Endothelial cell of umbilical vein (primary cell): ENCODE measurements around the gene CARD10. TPM values are rescaled to one million over a fixed set of nuclear protein-coding genes. Genes with fewer than 3 reads are reported as not detected.

Experiments
- BruUV-seq: library from RNA; stranded (reverse); fragments of 400-500 nt; replicated peaks from 2 replicates; lab custom pipeline; 2021; lab: Mats Ljungman, UMichigan
- CTCF ChIA-PET: fragments of 300-600, 350-600 bp; sonication (Branson Sonifier 250); formaldehyde crosslinking; loops from one replicate; lab custom pipeline; 2021; ENCODE audit warnings: antibody characterized with exemption, inconsistent platforms; lab: Charles Lee
- POLR2A ChIA-PET: fragments of 300-600, 350-600 bp; sonication (Branson Sonifier 250); formaldehyde crosslinking; loops from one replicate; lab custom pipeline; 2021; ENCODE audit warnings: antibody characterized with exemption, inconsistent platforms; lab: Charles Lee
- DNase-seq: peaks from one replicate; pipeline ENCODE4 v3.0.0-alpha.2; 2011; ENCODE audit warnings: low read depth, low spot score
- FAIRE-seq: peaks from 2 replicates; lab custom pipeline; 2011; peaks lifted over from hg19 to GRCh38; lab: Jason Lieb, UNC
- H2AFZ ChIP-seq: 2 replicates; pipeline ENCODE4 v1.6.0; 2012; ENCODE audit warnings: low read depth, low read length, control low read depth, inconsistent platforms
- H3K27ac ChIP-seq: 2 replicates; pipeline ENCODE4 v1.5.1; 2011; ENCODE audit warnings: low read depth, mild to moderate bottlenecking, control low read depth, low read length, moderate library complexity; ENCODE audit not compliant: insufficient read depth
- H3K27me3 ChIP-seq, 2 experiments: 2 replicates each; pipeline versions ENCODE4 v1.6.0 to v1.6.1; 2011; ENCODE audit warnings: low read length in 2 of 2, mixed read lengths in 1 of 2; ENCODE audit not compliant: control insufficient read depth in 2 of 2, insufficient read depth in 2 of 2
- H3K36me3 ChIP-seq, 2 experiments: 2 replicates in 1 of 2; 3 replicates in 1 of 2; pipeline ENCODE4 v1.5.1; 2011; ENCODE audit warnings: low read length in 2 of 2, mild to moderate bottlenecking in 1 of 2, moderate library complexity in 1 of 2; ENCODE audit not compliant: control insufficient read depth in 2 of 2, insufficient read depth in 2 of 2; ENCODE audit errors: extremely low read depth in 1 of 2
- H3K4me1 ChIP-seq: 3 replicates; pipeline ENCODE4 v1.5.1; 2011; ENCODE audit warnings: mild to moderate bottlenecking, low read length; ENCODE audit not compliant: control insufficient read depth, insufficient read depth; ENCODE audit errors: extremely low read depth
- H3K4me2 ChIP-seq: 2 replicates; pipeline ENCODE4 v1.6.1; 2011; ENCODE audit warnings: low read length, control low read depth, mixed read lengths; ENCODE audit not compliant: insufficient read depth
- H3K4me3 ChIP-seq, 3 experiments: fragments of 200-600 bp in 1 of 3; sonication (generic), shearing (Covaris generic) in 1 of 3; replicated peaks in 1 of 3; 2 replicates each; pipeline ENCODE4 v1.5.1; 2011 to 2016; ENCODE audit warnings: control low read depth in 3 of 3, low read length in 3 of 3, mild to moderate bottlenecking in 2 of 3, inconsistent platforms in 1 of 3, low read depth in 1 of 3, moderate library complexity in 1 of 3; ENCODE audit not compliant: insufficient read depth in 1 of 3
- H3K79me2 ChIP-seq: 2 replicates; pipeline ENCODE4 v1.6.0; 2012; ENCODE audit warnings: low read length, inconsistent platforms; ENCODE audit not compliant: control insufficient read depth, insufficient read depth
- H3K9ac ChIP-seq: replicated peaks from 2 replicates; pipeline ENCODE3; 2011; ENCODE audit warnings: low read length, control low read depth; ENCODE audit not compliant: insufficient read depth; ENCODE audit errors: extremely low read depth
- H3K9me1 ChIP-seq: replicated peaks from 3 replicates; pipeline ENCODE4 v1.6.0; 2011; ENCODE audit warnings: mild to moderate bottlenecking, low read length; ENCODE audit not compliant: control insufficient read depth, insufficient read depth; ENCODE audit errors: extremely low read depth
- H3K9me3 ChIP-seq: replicated peaks from 2 replicates; pipeline ENCODE4 v1.5.1; 2012; ENCODE audit warnings: low read length, inconsistent platforms; ENCODE audit not compliant: control insufficient read depth, insufficient read depth
- H4K20me1 ChIP-seq: replicated peaks from 2 replicates; pipeline ENCODE3; 2011; ENCODE audit warnings: mild to moderate bottlenecking, low read length; ENCODE audit not compliant: control insufficient read depth, insufficient read depth; ENCODE audit errors: extremely low read depth
- CTCF ChIP-seq, 2 donors: IDR thresholded peaks; 1 replicate in 1 of 2; 2 replicates in 1 of 2; pipeline ENCODE4 v1.5.1; 2011; ENCODE audit warnings: low read length in 2 of 2, mild to moderate bottlenecking in 2 of 2, moderate library complexity in 2 of 2, control low read depth in 1 of 2, inconsistent platforms in 1 of 2, low read depth in 1 of 2; ENCODE audit not compliant: insufficient read depth in 1 of 2; ENCODE audit errors: extremely low read depth in 1 of 2
- FOS ChIP-seq: IDR thresholded peaks from 2 replicates; pipeline ENCODE4 v1.6.1; 2011; ENCODE audit warnings: mild to moderate bottlenecking, low read length, moderate library complexity, borderline replicate concordance; ENCODE audit not compliant: insufficient read depth
- GATA2 ChIP-seq: IDR thresholded peaks from 2 replicates; pipeline ENCODE4 v1.7.0; 2011; ENCODE audit warnings: low read depth, mild to moderate bottlenecking, moderate library complexity, mixed read lengths, low read length; ENCODE audit not compliant: insufficient read length, insufficient read depth
- JUN ChIP-seq: IDR thresholded peaks from 2 replicates; pipeline ENCODE4 v1.6.1; 2011; ENCODE audit warnings: borderline replicate concordance, low read depth; ENCODE audit not compliant: insufficient read length, insufficient read depth
- MAX ChIP-seq: IDR thresholded peaks from 2 replicates; pipeline ENCODE4 v1.6.1; 2011; ENCODE audit not compliant: insufficient read depth, insufficient read length
- MYC ChIP-seq: IDR thresholded peaks from one replicate; pipeline ENCODE4 v1.6.1; 2011; ENCODE audit warnings: mild to moderate bottlenecking, low read depth, low read length
- POLR2A ChIP-seq: IDR thresholded peaks from 2 replicates; pipeline ENCODE4 v1.6.1; 2012; ENCODE audit warnings: low read depth, mild to moderate bottlenecking, control low read depth, low read length
- POLR2AphosphoS5 ChIP-seq: IDR thresholded peaks from 2 replicates; pipeline ENCODE4 v1.6.1; 2012; ENCODE audit warnings: low read depth, mild to moderate bottlenecking, control low read depth, low read length, moderate library complexity; ENCODE audit not compliant: insufficient read depth
- dilution Hi-C: fragments of 300-500 bp; cut with MboI; formaldehyde crosslinking; loops from one replicate; pipeline ENCODE4 v1.15.0; 2019; ENCODE audit warnings: low sequenced_read_pairs; ENCODE audit not compliant: extremely low pct_ligation_motif_present
- intact Hi-C: fragments of 100-400 bp; cut with micrococcal nuclease; formaldehyde crosslinking; loops from one replicate; pipeline ENCODE4 v1.10.0; 2022
- polyA plus RNA-seq, 4 experiments: library from polyadenylated mRNA; depleted of rRNA in 3 of 4; stranded (reverse) in 3 of 4; unstranded in 1 of 4; fragments of >200 nt; gene quantifications; 2 replicates each; pipeline versions ENCODE4 v1.2.1 to v1.2.3, GENCODE V29; 2011 to 2012; ENCODE audit warnings: missing spikeins in 1 of 4
- total RNA-seq: library from RNA; stranded (reverse); gene quantifications from 2 replicates; pipeline ENCODE4 v1.2.3, GENCODE V29; 2021

CARD10 gene
- total and polyA plus RNA-seq, 2 donors (not counting 3 experiments of a cell fraction or from before 2014, with no cell fraction given): 36.1 to 39.5 TPM

- peaks cover 50% of the 10 kb centered on the region for H3K79me2 ChIP-seq
These were observed 41.5 kb upstream of the CARD10 start for GRCh38 chr22:37560608-37561211.

More at GRCh38 chr22:37560608-37561211, 41.5 kb upstream of the CARD10 start:
- intact Hi-C loops: loop anchor here (1.0 to 5.0 kb wide), 5 partner anchors 15 to 192 kb away; partner anchors contain the start of genes GGA1 and LGALS1
- Histone ChIP-seq H3K4me2 (peak overlapping the region; percentile 68), H3K4me3 (peak overlapping the region; percentile 71 to 86 (median 74)), H3K9ac (peak overlapping the region; percentile 100), H4K20me1 (no peaks in the 10 kb centered on the region), H2AFZ (no peak overlapping the region), H3K27ac (peak overlapping the region; percentile 99), H3K9me1 (no peaks in the 10 kb centered on the region), H3K27me3 (no peaks in the 10 kb centered on the region), H3K9me3 (no peaks in the 10 kb centered on the region), H3K4me1 (peaks cover 54% of the 10 kb centered on the region), H3K36me3 (peaks cover 0 to 2% of the 10 kb centered on the region in 2 experiments)
- DNase-seq (peak; percentile 55), FAIRE-seq (peak; percentile 87)
- CTCF ChIA-PET: interaction anchor here (1.0 to 21.8 kb wide), 4 partner anchors 15 to 48 kb away, joined by 4 to 977 read pairs (median 12); partner anchors contain the start of gene GGA1
- POLR2A ChIA-PET: interaction anchor here (0.7 to 1.7 kb wide), 3 partner anchors 10 to 14 kb away, joined by 4 to 14 read pairs (median 4); no protein-coding TSS in a partner anchor
- TF ChIP-seq POLR2A: peak; percentile 20
- no peak for TF ChIP-seq GATA2
- TF ChIP-seq FOS: peak; percentile 32
- peak; percentile 77 for TF ChIP-seq MYC
- no peak for TF ChIP-seq CTCF (IDR thresholded peaks at IDR 0.05; ENCODE audit: extremely low read depth in 1 of 2, insufficient read depth in 1 of 2, low read depth in 1 of 2, low read length in 2 of 2)
- TF ChIP-seq POLR2AphosphoS5: peak; percentile 62
- TF ChIP-seq MAX: no peak
- peak; percentile 20 for TF ChIP-seq JUN
- no TSS peak for BruUV-seq
- dilution Hi-C loops: no loop called here
